Measurements from ENCODE around the gene CAMTA1.

Gene CAMTA1

DNA sequence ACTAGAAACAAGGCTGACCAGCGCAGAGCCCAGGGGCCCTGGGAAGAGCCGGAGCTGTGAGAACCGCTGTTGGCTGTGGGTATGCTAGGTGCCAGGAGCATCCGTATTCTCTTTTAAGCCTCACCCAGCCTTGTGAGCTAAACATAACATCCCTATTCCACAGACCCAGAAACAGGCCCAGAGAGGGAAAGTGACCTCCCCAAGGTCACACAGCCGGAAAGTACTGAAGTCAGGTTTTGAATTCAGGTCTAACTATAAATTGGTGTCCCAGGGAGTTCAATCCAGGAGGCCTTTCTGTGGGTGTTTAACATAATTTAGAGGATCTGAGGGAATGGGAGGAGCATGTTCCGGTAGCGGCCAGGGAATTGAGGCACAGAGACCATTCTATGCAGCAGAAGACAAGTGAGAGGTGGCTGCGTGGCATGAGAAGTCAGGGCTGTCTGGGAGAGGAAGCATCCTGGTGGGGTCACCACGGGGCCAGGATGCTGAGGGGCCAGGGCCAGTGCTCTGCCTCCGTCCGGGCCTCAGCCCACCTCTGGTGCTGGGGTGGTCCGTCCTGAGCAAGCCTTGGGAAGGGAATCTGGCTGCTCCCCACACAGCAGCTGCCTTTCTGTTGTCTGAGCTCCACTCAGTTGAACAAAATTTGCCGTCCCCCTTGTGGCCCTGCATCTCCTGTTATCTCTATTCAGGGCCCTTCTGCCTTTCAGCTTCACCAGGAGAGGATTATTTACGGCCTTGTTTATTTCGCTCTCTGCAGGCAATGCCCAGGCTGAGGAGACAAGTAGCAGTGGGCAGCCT, 647.0 kb downstream of the CAMTA1 start:
- DNase-seq = no peak
- no peak for ATAC-seq

DNA sequence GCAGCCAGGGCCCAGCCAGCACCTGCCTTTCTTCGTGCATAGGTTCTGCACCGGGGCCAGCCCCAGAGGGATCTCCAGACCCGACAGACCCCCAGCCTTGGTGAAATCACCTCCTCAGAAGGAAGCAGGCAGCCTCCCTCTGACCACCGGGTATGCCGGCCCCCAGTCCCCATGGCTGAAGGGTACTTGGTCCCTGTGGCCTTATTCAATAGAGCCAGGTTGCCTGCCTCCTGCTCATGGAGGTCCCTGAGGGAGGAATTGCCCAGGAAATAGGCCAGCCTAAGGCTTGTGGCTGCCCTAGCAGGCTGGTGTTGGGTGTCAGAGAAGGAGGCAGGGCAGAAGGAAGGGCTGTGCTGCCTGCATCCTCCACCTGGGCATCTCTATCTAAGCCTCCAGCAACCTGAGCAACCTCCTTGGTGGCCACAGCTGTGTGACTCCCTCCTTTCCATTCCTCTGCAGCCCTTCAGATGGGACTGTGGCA, 647.7 kb downstream of the CAMTA1 start:
- ATAC-seq = no peak
- DNase-seq = no peak

DNA sequence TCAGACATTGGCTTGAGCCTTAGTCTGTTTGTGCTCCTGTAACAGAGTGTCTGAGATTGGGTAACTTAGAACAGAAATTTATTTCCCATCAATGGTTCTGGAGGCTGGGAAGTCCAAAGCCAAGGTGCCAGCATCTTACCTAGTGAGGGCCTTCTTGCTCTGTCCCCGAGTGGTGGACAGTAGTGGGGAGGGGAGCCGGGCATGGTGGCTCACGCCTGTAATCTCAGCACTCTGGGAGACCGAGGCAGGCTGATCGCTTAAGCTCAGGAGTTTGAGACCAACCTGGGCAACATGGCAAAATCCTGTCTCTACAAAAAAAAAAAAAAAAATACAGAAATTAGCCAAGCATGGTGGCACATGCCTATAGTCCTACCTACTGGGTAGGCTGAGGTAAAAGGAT, 649.3 kb downstream of the CAMTA1 start:
- no peak for ATAC-seq
- DNase-seq = no peak

DNA sequence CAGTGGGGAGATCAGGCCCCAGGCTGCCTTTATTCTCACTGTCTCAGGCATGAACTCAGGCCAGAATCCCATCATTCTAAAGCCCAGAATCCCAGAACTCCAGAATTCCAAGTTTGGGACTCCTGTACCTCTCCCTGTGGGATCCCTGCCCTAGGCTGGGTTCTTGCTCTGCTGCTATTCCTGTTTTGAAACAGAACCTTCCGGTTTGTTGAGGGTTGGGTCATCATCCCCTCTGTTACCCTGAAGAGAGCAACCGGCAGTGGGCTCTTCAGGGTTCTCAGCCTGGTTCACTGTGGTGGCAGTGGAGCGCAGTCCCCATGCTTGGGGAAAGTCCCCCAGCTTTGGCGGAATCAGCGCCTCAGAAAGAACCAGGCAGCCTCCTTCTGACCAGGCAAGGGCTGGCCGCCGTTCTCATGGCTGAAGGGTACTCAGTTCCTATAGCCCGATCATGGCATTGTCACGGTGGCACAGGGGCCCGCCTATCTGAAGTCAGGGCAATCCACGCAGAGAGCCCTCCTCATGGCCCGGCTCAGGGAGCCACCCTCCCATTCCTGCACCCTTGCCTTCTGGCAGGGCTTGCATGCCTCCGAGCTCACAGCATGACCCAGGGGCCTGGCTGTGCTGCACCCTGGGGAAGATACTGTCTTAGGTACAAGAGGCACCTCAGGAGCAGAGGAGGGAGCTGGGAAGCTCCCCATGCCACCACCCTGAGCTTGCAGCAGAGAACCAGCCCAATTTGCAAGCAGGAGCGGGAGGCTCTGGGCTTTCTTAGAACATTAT, 650.2 kb downstream of the CAMTA1 start:
- no peak for DNase-seq
- ATAC-seq = no peak

DNA sequence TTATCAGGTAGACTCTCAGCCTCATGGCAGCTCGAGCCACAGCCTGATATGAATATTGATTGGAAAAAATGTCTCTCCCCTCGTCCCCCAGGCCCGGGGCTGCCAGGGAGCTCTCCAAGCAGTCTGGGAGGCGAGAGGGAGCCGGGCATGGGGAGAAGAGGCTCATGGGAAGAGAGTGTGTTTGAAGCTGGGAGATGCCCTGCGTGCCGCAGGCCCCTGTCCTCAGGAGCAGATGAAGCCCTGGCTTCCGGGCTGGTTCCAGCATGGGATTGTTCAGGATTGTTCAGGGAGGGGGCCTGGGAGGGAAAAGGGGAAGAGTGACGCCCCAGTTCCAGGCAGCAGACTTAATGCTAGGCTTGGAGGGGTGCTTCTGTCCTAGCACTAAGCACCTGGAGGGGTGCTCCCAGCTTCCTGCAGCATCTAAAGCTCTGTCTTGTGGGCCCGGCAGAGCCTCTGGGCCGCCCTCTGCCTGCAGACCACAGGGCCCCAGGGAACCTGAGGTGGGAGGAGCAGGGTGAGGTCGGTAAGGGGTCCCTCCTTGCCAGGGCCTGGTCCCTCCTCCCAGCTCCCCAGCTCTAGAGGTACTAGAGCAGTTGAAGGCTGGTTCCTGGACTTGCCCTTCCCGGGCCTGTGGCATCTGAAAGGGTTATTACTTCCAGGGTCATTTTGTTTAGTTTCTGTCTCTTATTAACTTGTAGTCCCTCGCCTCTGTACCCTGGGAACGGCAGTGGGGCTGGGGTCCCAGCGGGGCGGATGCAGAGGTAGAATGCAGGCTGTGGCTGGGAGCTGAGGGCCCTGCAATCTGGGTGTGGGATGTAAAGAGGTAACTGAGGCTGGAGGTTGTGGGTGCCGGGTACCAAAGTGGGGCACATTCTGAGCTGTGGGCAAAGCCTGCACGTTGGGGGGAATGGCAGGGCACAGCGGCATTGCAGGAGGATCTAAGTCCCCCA, 651.1 kb downstream of the CAMTA1 start:
- ATAC-seq (no peak), DNase-seq (no peak)

DNA sequence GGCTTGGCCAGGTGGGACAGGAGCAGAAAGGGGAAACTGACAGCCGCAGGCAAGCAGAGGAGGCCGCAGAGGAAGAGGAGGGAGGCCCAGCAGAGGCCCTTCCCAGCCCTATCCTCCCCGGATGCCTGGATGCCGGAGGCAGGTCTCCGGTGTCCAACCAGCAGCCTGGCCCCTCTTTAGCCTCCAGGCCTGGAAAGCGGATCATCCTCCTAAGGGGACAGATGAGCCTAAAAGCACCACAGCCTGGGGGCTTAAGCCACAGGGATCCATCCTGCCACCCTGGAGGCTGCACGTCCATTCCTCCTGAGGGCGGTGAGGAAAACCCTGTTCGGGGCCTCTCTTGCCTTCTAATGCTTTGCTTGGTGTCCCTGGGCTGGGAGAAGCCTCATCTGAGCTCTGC, 651.8 kb downstream of the CAMTA1 start:
- ATAC-seq = no peak
- no peak for DNase-seq

DNA sequence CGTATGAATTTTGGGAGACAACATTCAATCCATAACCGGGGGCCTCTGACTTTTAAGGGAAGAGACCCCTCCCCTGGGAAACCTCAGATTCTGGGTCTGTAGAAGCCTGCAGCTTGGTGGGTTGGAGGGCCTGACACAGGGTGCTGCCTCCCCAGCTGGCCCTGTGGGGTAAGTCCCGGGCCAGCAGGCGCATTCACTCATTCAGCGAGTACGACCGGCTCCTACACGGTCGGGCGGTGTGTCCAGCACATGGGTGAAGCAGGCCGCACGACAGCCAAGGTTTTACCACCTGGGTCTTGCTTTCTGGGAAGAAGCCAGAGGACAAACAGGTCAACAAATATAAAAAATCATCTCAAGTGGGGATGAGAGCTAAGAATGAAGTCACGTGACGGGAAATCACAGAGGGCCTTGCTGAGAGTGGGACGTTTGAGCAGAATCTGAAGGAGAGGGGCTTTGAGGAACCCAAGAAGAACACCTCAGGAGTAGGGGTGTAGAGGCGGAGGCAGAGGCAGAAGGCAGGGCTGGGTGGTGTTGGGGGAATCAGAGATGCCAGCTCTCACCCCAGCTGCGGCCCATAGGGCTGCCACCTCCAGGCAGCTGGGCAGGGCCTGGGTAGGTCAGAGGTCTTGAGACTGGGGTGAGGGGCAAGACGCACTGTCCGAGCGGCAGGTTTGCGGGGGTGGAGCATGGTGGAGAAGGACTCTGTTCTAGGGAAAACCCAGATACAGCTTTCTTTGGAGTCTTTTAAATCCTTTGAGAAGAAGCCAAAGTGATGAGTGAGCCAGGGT, 652.5 kb downstream of the CAMTA1 start:
- ATAC-seq (no peak), DNase-seq (no peak)

DNA sequence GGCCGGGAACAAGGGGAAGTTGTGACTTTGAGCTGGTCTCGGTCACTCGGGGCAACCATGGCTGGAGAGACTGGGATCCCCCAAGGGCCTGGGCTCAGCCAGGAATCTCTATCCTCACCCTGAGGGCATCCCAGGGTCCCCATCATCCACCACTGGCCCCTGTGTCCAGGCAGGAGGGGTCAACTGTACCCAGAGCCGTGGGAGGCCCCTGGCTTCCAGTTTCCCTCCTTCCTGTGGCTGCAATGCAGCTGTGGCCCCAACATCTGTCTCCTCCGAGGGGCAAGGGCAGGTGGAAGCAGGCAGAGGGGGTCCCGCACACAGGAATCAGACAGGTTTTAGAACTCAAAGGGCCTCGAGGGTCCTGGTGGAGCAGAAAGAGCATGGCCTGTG, 653.1 kb downstream of the CAMTA1 start:
- DNase-seq = no peak
- no peak for ATAC-seq

DNA sequence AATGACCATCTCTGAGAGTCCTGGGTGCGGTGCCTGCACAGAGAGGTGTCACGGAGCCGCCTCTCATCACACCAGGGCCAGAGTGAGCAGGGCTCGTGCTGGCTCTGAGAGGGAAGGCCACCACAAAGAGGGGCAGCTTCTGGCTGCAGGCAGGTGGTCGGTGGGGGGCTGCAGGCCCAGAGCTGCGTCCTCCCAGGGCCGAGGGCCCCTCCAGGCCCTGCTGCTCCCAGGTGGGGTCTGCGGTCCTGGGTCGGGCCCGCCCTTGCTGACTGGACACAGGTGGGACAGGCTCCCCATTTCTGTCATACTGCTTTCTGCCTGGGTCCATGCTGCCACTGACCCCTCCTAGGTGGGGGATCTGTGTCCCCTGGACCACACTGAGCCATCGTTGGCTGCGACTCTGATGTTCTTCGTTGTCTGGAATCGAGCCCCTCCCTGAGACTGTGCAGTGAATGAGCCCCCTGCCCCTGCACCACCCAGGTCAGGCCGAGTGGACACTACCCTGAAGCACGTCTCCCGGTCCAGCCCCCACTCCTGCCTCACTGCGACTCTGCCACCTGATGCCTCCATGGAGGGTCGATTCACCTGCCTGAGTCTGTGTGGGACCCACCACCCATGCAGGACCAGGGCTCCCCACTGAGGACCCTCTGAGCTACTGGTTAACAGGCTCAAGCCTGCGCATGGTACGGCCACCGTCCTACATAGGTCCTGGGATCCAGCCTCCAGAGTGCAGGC, 653.8 kb downstream of the CAMTA1 start:
- DNase-seq = no peak
- ATAC-seq = no peak

DNA sequence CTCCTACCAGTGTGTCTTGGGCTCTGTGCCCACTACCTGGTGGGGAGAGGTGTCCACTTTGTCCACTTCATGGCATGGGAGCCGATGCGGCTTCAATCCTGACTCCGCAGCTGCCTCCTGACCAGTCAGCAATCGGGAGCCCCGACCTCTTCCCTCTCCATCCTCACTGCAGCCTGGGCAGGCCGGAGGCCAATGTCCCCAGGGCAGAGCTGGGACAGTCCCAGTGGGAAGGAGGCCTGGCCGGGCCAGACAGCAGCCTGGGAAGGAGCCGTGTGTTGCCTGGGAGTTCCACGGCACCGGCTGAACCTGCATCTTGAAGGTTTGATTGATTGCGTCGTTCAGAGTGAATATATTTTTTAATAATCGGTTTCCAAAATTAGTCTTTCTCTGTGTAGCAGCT, 654.9 kb downstream of the CAMTA1 start:
- no peak for DNase-seq
- ATAC-seq = no peak

DNA sequence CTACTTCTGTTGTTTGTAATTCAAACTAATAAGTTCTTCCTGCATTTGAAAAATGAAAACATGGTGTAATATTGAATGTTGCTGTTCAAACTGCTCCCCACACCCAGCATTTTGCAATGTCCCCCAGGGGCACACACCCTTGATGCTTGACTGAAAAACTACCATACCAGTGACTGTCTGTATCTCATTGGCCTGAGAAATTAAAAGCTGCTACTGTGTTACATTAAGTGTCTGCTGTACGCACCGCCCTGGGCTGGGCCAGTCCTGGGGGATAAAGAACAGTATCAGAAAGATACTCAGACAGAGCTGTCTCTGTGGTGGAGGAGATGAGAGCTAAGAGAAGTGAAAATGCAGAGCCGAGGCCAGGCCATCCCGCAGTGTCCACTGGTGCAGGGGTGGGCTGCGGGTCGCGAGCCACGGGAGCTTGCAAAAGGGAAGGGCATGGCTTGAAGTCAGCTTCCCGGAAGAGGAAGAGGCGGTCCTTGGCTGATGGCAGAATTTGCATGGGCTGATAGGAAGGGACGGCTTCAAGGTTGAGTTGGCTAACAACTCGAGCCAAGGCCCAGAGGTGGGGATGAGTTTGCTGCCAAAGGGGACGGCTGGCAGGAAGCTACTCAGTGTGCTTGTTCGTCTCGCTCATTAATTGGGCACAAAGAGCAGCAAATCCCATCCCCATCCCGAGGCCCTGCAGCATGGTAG, 656.0 kb downstream of the CAMTA1 start:
- no peak for ATAC-seq
- DNase-seq = no peak

DNA sequence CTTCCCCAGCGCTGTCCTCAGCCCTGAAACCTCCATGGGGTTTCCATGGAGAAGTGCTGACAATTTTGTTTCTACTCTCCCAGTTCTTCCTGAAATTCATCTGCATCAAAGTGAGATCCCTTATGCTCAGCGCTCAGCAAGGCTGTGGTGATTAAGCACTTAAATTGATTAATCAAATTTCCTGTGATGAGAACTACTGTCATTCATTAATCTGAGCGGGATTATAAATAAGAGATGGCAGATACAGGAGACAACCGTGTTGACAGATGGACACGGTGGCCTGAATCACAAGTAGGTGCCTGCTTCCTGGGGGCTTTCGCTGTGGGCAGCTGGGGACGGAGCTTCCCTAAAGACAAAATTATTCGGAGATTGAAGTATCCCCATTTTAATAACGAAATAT, 656.8 kb downstream of the CAMTA1 start:
- ATAC-seq = no peak
- no peak for DNase-seq

DNA sequence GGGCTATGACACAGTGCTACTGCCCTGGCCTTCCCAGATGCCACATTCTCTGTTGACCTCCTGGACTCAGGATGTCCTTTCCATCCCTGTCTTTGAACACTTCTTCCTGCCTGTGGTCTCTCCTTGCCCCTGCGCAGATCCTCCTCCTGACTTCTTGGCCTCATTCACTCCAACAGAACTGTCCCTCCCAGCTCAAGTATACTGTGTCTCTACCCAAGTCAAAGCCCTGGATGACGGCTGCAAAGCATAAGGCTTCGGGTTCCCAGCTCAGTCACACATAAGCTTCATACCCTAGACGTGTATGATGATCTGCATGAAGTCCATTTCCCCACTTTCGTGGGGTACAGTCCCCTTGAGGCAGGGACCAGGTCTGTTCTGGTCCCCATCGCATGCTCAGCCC, 657.7 kb downstream of the CAMTA1 start:
- DNase-seq (no peak), ATAC-seq (no peak)

DNA sequence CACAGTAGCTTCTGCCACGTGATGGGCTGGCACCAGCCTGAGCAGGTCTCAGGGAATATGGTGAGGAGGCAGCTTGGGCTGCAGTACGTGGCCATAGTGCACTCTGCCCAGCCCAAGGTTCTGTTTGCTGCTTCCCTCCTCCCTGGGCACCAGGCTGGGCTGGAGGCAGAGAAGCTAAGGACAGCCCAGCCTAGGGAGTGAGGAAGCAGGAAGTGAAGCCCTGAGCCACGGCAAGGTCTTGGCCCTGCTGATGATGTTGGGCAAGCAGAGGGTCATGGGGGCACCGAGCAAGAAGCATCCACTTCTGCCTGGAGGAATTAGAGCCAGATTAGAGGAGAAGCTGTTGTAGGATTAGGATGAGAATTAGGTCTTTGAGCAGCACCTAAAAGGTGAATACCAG, 659.1 kb downstream of the CAMTA1 start:
- no peak for ATAC-seq
- DNase-seq = no peak

DNA sequence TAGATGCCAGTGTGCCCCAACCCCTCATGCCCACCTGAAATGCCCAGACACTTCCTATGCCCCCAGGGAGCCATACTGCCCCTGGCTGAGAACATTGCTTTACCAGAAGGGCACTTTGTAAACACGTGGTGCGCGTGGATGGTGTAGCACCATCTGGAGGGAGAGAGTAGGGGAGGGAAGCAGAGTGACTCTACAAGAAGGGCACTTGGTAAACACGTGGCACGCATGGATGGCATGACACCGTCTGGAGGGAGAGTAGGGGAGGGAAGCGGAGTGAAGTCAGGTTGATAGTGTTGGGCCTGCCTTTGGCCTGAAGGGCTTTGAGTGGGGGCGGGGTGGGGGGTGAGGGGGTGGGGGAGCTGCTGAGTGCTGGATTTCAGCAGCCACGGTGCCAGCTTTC, 661.8 kb downstream of the CAMTA1 start:
- DNase-seq (no peak), ATAC-seq (no peak)

DNA sequence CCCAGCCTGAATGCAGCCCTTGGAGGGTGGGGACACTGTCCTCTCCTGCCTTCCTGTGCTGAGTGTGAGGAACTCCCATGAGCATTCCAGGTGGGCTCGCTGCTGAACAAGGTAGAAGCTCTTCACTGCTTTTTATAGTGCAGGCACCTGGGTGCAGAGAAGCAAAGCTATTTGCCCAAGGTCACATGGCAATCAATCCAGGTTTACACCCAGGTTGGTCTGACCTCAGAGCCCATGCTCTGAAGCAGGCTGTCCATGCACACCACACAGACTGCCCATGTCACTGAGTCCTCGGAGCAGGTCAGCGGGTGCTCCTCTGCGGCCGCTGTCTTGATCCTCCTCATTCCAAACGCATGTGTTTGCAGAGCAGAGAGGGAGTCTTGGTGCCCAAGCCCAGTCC, 662.5 kb downstream of the CAMTA1 start:
- no peak for ATAC-seq
- no peak for DNase-seq

DNA sequence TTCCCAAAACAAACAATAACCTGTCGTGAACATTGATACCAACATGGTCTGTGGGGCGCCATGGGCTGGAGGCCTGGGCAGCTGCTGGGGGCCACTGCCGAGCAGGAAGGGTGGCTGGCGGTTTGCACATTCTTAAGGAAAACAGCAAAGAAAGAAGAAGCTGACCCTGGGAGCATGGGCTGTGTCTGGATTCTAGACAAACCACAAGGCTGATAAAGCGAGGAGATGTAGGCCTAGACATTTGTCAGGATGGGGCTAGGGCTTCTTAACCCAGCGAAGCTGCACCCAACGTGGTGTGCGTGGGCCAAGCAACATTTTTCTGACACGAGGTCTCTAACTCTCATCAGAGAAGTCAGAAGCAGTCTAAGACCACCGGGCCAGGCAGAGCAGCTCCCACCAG, 663.7 kb downstream of the CAMTA1 start:
- ATAC-seq (no peak), DNase-seq (no peak)

DNA sequence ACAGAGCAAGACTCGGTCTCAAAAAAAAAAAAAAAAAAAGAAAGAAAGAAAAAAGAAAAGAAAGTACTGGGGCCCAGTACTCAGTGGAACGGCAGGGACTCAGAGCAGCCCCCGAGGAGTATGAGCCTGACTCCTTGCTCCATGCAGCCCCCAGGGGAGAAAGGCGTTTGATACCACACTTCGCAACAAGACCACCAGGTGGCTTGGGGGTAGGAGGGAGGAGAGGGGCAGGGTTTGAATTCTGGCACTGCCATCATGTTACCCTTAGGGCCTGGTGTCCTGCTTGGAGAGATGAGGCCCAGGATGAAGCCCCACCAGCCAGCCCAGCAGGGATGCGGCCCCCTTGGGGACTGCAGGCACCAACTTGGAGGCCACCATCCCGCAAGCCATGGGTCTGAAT, 664.5 kb downstream of the CAMTA1 start:
- no peak for DNase-seq
- no peak for ATAC-seq

DNA sequence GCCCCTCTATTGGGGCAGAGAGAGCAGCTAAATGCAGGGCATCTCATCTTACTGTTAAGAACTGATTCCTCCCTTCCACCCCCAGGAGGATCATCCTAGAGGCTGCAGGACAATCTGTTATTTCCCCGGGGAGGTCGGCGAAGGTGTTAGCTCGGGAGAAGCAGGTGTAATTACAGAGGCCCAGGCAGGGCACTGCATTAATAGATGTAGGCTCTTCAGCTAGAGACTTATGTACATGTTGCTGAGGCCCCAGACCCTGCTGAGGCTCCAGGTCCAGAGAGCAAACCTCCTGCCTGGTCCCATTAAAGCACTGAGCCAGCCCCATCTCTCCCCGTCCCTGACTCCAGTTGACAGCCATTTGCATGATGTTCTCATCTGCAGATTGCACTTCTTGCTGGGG, 665.6 kb downstream of the CAMTA1 start:
- ATAC-seq = no peak
- no peak for DNase-seq

DNA sequence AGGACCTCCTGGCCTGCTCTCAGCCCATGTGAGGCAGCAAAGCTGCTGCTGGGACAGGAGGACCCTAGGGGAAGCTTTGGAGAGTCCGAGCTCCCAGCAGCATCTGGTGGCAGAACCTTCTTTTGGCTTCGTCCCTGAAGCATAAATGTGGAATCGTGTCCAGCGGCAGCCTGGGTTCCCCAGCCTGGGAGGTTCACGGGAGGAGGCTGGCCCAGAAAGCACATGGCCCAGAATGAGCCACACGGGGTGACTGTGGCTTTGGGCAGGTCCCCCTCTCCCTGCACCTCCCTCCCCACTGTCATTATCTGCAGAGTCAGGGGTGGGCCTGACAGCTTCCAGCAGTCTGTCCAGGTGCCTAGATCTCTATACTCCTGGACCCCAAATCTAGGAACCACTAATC, 667.8 kb downstream of the CAMTA1 start:
- no peak for DNase-seq
- no peak for ATAC-seq
